Measurements from ENCODE around the gene PABPN1. TPM values are rescaled to one million over a fixed set of nuclear protein-coding genes. Genes with fewer than 3 reads are reported as not detected.

Gene PABPN1
- total and polyA plus RNA-seq, 2 of the 13 experiments (the other 11 are each of a cell fraction or from before 2014, with no cell fraction given), result 233 to 524 TPM

DNA sequence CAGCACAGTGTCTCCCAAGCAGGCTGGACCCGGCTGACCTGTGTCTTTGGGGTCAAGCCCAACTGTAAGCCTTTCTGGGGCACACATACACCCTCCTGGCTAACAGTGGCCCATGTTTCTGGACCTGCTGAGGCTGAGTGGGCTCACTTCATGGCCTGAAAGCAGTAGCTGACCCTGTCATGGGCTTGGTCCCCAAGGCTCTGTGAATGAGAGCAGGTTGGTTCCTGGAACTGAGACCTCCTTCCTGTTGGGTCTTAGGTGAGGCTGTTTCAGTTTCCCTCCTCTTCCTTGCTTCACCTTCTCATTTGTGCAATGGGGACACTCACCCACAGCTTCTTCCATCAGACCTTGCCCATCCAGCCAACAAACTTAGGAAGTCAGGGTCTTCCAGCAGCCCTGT, 50.6 kb downstream of the PABPN1 start (continued):
- TF ChIP-seq, protein P1, sequence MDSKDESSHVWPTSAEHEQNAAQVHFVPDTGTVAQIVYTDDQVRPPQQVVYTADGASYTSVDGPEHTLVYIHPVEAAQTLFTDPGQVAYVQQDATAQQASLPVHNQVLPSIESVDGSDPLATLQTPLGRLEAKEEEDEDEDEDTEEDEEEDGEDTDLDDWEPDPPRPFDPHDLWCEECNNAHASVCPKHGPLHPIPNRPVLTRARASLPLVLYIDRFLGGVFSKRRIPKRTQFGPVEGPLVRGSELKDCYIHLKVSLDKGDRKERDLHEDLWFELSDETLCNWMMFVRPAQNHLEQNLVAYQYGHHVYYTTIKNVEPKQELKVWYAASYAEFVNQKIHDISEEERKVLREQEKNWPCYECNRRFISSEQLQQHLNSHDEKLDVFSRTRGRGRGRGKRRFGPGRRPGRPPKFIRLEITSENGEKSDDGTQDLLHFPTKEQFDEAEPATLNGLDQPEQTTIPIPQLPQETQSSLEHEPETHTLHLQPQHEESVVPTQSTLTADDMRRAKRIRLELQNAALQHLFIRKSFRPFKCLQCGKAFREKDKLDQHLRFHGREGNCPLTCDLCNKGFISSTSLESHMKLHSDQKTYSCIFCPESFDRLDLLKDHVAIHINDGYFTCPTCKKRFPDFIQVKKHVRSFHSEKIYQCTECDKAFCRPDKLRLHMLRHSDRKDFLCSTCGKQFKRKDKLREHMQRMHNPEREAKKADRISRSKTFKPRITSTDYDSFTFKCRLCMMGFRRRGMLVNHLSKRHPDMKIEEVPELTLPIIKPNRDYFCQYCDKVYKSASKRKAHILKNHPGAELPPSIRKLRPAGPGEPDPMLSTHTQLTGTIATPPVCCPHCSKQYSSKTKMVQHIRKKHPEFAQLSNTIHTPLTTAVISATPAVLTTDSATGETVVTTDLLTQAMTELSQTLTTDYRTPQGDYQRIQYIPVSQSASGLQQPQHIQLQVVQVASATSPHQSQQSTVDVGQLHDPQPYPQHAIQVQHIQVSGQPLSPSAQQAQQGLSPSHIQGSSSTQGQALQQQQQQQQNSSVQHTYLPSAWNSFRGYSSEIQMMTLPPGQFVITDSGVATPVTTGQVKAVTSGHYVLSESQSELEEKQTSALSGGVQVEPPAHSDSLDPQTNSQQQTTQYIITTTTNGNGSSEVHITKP (CRISPR knock-in tag; IDR thresholded peaks at IDR 0.05; ENCODE audit: low read depth), result no peak
- TF ChIP-seq ZNF496 (CRISPR knock-in tag; IDR thresholded peaks at IDR 0.05; ENCODE audit: insufficient replicate concordance) (no peak), MATR3 (CRISPR knock-in tag; IDR thresholded peaks at IDR 0.05) (no peak), ZNF563 (CRISPR knock-in tag; IDR thresholded peaks at IDR 0.05) (no peak), ZNF296 (CRISPR knock-in tag; conservative IDR thresholded peaks at IDR 0.05) (no peak), ZNF530 (CRISPR knock-in tag; IDR thresholded peaks at IDR 0.05; ENCODE audit: low read depth) (no peak), ZSCAN9 (CRISPR knock-in tag; IDR thresholded peaks at IDR 0.05; ENCODE audit: borderline replicate concordance) (no peak), MEIS1 (CRISPR knock-in tag; IDR thresholded peaks at IDR 0.05; ENCODE audit: borderline replicate concordance) (no peak), ZBTB3 (CRISPR knock-in tag; IDR thresholded peaks at IDR 0.05; ENCODE audit: borderline replicate concordance, low read depth) (no peak), ISX (CRISPR knock-in tag; conservative IDR thresholded peaks at IDR 0.05) (no peak), NFIC (IDR thresholded peaks at IDR 0.05; ENCODE audit: low read length) (no peak), ZBTB7A (CRISPR knock-in tag; IDR thresholded peaks at IDR 0.05) (0 out of 2 replicates have a peak, but pooled peaks have one; percentile 28), ZNF747 (CRISPR knock-in tag; IDR thresholded peaks at IDR 0.05; ENCODE audit: borderline replicate concordance) (no peak), ATF7-NPFF (CRISPR knock-in tag; IDR thresholded peaks at IDR 0.05; ENCODE audit: low read depth) (no peak), HNRNPH1 (optimal IDR thresholded peaks at IDR 0.05; ENCODE audit: low read depth, low read length) (no peak)
